HG03108 (cell line): ENCODE data around the gene HNRNPL.
"Not testable (repeated sequence)": the region's sequence is repeated elsewhere in the genome, so short reads cannot be mapped to it uniquely, and the experiment has no call there.

ENCODE experiments used
- ATAC-seq: cut with Tn5 transposase; IDR thresholded peaks from one replicate; pipeline ENCODE4 v1.9.1; 2021; ENCODE audit warnings: moderate library complexity; ENCODE audit not compliant: unreplicated experiment

HNRNPL gene

DNA sequence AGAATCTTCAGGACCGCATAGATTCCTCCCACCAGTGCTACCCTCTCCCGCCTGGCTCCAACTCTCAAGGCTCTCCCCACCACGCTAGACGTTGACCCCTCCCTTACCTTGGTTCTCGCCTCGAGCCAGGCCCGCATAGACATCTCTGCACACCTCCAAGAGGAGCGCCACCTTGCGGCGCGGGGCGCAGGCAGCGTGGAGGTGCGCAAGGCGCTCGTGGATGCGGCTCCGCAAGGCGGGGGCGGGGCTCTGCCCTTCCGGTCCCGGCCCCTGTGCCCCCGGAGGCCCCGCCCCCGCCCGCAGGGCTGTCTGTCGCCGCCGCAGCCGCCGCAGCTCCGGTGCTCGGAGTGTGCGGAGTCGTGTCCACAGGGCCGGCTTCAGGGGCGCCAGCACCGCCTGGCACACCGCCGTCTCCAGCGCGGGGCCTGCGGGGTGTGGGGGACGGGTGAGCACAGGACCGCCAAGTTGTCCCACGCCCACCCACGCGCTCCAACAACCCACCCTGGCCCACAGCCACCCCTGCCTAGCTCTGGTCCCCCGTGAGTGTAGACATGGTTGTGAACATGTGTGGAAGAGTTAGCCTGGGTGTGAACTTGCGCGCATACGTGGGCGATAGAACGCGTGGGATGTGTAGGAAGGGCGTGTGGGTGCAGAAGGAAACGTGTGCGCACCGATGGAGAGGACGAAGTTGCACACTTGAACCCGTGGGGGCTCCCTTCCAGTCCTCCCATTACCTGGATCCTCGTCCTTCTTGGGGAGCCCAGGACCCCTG, 20.2 kb upstream of the HNRNPL start:
- peak; percentile 62 for ATAC-seq

DNA sequence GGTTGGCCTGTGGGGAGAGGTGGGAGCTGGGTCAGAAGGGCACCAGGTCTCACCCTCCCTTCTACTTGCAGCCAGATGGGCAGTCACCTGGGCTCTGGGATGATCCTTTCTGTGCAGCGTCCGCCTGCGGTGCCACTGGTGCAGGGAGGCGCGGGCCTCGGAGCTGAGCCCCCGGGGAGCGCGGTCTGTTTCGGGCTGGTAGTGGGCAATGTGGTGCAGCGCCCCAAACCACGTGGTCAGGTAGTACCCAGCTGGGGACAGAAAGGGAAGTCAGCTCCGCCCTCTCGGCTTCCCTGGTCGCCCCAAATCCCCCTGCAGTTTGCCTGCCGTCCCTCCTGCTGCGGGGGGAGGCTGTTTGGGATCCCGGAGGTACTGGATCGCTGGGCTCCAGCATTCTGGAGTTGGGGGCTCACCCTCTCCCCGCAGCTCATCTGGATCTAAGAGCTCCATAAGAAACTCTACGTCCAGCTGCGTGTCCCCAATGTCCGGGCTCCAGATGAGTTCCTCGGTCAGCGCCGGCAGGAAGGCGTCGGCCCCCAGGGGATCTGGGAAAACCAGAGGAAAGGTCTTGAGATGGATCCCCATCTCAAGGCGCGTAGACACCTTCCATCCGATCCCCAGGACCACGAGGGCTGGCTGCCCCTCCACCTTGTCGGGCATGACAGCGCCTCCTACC, 19.5 kb upstream of the HNRNPL start:
- no peak for ATAC-seq

DNA sequence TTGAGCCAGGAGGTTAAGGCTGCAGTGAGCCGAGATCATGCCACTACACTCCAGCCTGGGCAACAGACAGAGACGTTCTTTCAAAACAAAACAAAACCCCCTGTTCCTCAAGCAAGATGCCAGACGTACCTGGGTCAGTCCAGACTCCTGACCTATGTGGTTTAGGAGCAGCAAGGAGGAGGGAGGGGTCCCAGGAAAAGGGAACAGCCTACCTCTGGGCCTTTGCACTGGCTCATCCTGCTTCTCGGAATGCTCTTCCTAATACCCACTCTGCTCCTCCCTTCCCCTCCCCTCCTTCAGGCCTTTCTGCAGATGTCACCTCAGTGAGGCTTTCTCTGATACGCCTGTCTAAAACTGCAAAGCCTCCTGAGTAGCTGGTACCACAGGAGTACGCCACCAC, 18.8 kb upstream of the HNRNPL start:
- no peak for ATAC-seq

DNA sequence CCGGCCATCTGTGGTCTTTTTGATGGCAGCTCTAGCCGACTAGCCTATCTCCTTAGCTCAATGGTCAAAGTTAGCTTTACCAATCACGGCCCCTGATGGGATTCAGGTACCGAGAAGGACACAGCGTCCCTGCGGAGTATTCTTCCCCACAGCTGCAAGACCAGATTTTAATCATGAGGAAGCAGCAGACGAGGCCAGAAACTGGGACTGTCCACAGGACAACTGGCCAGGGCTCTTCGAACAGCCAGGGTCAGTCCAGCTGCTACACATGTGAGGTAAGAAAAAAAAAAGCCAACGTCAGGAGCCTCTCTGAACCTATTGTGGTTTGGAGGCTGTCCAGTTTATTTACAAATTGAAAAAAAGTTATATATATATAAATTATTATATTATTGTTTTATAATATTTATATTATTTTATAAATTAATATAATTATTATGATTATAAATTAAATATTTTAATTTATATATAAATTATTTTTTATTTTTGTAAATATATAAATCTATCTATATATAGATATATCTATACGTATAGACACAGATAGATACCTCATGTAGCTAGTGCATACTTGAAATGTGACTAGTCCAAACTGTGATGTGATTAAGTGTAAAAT, 17.5 kb upstream of the HNRNPL start:
- ATAC-seq = no peak

DNA sequence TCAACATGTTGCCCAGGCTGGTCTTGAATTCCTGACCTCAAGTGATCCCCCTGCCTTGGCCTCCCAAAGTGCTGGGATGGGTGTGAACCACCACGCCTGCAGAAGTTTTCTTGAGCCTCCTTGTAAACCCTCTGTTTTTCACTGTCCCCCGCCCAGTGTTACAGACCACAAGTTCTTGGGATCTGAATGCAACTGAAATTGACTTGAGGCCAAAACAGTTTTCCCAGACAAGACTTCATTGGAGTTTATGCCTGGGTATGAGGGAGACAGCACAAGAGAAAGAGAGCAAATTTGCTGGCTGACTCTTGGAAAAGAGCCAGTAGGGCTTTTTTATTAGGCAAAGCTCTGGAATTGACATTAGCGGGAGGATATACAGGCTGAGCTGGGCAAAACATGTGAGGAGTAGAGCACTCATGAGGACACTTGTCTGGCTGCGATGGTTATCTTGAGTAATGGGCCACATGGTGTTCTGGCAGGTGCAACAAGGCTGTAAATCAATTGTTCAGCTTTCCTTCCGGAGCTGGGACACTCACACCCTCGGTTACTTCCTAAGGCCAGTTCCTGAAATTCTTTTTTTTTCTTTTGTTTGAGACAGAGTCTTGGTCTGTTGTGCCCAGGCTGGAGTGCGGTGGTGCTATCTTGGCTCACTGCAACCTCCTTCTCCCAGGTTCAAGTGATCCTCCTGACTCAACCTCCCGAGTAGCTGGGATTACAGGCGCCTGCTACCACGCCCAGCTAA, 12.7 kb upstream of the HNRNPL start:
- no peak for ATAC-seq

DNA sequence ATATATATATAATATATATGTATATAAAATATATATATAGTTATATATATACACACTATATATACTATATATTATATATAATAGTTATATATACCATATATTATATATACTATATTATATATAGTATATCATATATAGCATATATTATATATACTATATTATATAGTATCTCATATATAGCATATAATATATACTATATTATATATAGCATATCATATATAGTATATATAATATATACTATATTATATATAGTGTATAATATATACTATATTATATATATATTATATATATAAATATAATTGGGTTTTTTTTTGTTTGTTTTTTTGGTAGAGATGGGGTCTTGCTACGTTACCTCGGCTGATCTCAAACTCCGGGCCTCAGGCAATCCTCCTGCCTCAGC, 11.6 kb upstream of the HNRNPL start:
- ATAC-seq = no peak

DNA sequence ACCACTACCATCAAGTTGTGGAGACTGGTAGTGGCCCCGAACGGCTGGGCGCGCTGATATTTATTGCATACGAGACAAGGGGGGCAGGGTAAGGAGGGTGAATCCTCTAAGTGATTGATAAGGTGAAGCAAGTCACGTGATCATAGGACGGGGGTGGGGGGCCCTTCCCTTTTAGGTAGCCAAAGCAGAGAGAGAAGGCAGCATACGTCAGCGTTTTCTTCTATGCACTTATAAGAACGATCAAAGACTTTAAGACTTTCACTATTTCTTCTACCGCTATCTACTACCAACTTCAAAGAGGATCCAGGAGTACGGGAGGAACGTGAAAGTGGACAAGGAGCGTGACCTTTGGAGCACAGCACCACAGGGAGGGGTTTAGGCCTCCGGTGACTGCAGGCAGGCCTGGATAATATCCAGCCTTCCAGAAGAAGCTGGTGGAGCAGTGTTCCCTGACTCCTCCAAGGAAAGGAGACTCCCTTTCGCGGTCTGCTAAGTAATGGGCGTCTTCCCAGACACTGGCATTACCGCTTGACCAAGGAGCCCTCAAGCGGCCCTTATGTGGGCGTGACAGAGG, 9.9 kb upstream of the HNRNPL start:
- ATAC-seq = not testable (repeated sequence)

DNA sequence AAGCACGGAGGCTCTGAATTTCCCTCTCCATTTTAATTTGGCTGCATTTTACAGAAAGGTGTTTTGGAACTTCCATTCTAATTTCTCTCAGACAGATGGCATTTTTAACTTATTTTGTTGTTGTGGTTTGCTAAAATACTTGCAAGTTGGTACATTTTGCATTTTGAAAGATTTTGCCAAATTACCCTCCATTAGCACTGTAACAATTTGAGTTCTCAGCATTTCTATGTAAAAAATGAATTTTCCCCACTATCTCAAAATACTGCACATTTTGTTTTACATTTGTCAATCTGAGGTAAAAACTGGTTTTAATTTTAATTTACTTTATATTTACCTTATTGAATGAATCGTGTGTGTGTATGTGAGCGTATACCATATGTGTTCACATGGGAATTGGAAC, 7.0 kb upstream of the HNRNPL start:
- no peak for ATAC-seq

DNA sequence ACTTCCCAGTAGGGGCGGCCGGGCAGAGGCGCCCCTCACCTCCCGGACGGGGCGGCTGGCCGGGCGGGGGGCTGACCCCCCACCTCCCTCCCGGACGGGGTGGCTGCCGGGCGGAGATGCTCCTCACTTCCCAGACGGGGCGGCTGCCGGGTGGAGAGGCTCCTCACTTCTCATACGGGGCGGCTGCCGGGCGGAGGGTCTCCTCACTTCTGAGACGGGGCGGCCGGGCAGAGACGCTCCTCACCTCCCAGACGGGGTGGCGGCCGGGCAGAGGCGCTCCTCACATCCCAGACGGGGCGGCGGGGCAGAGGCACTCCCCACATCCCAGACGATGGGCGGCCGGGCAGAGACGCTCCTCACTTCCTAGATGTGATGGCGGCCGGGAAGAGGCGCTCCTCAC, 6.0 kb upstream of the HNRNPL start:
- not testable (repeated sequence) for ATAC-seq

DNA sequence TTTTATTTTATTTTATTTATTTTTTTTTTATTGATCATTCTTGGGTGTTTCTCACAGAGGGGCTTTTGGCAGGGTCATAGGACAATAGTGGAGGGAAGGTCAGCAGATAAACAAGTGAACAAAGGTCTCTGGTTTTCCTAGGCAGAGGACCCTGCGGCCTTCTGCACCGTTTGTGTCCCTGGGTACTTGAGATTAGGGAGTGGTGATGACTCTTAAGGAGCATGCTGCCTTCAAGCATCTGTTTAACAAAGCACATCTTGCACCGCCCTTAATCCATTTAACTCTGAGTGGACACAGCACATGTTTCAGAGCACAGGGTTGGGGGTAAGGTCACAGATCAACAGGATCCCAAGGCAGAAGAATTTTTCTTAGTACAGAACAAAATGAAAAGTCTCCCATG, 5.2 kb upstream of the HNRNPL start:
- ATAC-seq = not testable (repeated sequence)

DNA sequence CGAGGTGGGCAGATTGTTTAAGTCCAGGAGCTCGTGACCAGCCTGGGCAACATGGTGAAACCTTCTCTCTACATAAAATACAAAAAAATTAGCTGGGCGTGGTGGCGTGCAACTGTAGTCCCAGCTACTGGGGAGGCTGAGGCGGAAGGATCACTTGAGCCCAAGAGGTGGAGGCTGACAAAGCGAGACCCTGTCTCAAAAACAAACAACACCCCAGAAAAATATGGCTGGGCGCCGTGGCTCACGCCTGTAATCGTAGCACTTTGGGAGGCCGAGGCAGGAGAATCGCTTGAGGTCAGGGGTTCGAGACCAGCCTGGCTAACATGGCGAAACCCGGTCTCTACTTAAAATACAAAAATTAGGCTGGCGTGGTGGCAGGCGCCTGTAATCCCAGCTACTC, 3.4 kb upstream of the HNRNPL start:
- ATAC-seq = no peak

DNA sequence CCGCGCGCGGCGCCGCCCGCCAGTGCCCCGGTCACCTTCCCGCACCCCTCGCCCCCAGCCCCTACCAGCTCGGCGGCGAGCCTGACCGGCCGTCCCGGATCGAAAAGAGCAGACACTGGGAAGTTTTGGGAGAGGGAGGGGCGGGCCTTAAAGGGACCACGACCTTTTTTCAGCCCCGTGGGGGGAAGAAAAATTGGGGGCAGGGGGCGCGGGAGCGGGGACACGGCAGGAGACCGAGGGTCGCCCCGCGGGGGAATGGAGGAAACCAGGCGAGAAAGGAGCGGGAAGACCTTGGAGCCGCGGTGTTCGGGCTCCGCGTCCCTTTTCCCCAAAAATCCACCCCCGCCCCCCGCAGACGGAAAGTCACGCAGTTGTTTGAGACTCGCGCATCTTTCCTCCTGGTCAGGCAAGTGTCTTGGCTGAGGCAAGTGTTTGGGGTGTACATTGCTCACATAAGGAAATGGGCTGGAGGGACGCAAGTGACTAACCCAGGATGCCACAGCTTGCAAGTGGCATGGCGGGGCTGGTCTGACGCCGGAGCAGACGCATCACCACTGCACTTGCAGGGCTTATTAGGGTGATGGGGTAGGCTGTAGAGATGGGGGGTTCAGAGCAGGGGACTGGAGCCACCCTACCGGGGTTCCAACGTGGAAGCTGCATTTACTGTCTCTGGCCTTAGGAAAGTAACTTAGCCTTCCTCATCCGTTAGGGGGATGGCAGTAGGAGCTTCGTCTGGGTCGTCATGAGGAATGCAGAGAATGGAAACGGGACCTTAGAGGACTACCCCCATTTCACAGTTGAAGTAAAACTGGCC, 2.7 kb upstream of the HNRNPL start:
- ATAC-seq = no peak

DNA sequence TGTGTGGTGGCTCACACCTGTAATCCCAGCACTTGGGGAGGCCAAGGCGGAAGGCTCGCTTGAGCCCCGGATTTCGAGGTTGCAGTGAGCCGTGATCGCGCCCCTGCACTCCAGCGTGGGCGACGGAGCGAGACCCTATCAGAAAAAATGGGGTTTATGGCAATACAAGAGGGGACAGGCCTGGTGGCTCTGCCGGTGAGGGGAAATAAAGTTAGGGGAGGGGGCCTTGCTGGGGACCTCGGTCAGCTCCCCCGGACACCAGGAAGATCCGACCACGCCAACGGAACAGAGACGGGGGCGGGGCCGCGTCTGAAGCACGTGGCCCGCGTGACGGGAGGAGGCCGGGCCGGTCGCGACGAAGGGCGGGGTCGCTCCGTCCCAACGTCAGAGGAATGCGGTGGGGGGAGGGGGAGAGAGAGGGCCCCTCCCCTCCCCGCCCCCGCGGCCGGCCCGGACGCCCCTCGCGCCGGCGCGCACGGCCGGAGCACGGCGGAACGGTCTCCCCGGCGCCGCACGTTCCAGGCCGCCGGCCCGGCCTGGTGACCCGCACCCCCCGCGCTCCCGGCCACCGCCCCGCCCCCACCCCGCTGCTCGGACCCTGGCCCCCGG, 1.9 kb upstream of the HNRNPL start:
- ATAC-seq = peak; percentile 16

DNA sequence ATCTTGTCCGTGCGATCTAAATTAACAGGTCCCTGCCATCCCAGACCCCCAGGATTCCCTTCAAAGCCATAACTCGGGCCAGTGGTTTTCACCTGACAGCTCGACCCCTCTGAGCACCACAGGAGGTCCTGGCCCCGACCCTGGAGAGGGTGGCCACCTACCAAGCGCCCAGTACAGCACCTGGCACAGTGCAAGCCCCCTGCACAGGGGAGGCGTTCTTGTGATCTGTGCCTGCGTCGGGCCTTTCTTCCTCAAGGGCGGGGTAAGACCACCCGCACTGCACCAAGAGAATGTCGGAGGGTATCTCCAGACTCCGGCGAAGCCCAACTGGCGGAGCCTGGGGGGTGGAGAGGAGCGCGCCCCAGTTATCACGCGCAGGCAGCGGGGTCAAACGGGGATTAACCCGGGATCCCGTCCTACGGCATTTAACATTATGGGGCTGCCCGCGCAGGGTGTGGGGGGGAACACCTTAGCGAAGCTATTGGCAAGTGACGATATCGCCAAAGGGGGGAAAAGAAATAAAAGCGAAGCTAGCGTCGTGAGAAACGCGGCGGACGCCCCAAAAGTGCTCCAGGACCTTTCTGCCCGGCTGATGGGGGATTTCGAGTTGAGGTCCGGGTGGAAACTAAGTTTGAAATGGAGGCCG, 1.3 kb upstream of the HNRNPL start:
- no peak for ATAC-seq

DNA sequence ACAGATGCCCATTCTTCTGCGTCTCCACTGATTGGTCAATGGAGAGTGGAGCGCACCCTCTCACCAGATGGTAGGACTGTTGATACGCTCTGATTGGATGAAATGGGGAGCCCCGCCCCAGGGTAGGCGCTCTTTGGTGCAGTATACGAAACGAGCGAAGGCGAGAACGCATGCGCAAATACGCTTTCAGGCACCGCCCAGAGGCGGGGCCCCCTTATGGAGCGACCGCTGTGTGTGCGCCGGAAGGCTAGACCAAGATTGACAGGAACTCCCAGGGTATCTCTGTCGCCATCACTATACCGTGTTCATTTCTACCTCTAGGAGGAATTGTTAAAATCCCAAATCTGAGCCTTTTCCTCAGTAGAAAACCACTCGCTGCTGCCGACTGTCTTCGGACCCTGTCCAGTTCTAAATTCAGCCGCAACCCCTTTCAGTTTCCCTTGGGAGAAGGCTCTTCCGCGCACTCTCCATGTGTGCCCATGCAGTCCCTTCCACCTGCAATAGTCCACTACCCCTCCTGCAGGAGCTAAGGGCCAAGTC, 720 bp upstream of the HNRNPL start:
- peak; percentile 57 for ATAC-seq

DNA sequence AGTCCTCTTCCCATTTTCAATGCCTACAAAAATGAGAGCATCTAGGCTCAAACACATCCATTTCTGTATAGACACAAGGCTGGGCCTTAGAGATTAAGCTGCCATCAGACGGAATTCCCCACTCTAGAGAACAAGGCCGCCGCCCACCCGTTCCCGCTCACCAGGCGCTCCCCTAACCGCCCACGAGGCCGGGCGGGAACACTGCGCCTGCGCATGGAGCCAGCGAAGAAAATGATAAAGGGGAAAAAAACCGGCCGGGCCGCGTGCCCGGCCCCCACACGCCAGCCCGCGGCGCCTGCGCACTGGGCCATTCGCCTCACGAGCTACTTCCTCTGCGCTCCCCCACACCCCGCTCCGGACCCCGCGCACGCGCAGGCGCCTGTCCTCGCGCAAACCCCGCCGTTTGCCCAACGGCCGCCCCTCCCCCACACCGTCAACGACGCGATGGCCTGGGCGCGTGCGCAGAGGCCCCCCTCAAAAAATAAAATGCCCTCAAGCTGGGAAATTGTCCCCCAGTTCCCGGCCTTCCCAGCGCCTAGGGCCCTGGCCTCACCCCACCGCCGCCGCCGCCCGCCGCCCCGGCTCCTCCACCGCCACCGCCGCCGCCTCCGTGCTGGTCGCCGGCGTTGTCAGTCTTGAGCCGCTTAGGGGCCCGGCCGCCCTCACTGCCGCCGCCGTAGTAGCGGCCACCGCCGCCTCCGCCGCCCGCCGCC, 483 bp downstream of the HNRNPL start:
- ATAC-seq = peak; percentile 18

DNA sequence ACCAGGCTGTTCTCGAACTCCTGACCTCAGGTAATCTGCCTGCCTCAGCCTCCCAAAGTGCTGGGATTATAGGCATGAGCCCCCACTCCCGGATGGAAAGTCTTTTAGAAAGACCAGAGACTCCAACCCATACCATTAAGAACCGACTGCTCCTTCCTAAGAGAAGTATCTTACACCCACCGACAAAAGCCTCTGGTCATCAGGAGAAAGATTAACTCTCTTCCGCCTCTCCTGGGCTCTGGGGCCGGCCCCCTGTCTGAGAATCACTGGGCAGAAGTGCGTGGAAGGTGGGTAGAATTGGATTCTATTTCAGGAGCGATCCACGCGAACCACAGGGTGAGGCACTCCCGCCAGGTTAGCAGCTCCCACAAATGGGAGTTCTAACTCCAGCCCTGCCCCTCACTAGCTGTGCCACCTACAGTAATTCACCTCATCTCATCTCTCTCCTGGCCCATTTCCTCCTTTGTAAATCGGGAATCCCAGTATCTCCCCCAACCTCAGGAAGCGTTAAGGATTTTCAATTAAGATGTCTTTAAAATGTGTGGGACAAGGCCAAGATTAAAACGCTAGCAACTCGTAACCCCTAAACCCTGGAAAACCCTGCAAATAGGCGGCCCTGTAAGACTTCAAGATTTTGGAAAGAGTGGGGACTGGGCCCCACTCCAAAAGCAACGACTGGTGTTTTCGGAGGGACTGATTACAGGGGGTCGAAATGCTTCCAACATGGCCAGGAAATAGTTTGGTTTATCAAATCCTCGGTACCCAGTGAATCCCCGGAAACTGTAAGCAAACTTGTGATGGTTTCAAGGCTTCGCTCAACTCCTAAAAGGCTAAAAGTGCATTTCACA, 1.3 kb downstream of the HNRNPL start:
- ATAC-seq = no peak

DNA sequence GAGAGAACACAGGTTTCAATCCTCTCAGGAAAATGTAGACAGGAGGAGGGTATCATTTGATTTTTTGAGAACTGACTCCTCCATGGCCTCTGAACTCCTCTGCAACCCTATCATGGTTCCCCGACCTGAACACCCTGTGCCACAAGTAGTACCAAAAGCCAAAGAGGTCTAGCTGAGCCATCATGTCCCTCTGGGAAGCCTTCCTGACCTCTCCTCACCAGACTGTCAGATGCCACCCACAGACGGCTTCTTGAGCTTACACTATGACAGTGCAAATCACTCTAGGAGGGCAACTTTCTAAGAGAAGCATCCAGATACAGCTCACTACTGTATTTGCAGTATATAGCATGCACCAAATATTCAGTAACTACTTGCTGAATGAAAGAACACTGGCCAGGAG, 3.7 kb downstream of the HNRNPL start:
- no peak for ATAC-seq
